GM18907 (cell line): ENCODE data around the gene GSTM4.
"Not testable (repeated sequence)": the region's sequence is repeated elsewhere in the genome, so short reads cannot be mapped to it uniquely, and the experiment has no call there.

Source experiments
- ATAC-seq: cut with Tn5 transposase; IDR thresholded peaks from one replicate; pipeline ENCODE4 v1.9.1; 2021; ENCODE audit warnings: mild to moderate bottlenecking, moderate library complexity; ENCODE audit not compliant: unreplicated experiment

GSTM4 gene

DNA sequence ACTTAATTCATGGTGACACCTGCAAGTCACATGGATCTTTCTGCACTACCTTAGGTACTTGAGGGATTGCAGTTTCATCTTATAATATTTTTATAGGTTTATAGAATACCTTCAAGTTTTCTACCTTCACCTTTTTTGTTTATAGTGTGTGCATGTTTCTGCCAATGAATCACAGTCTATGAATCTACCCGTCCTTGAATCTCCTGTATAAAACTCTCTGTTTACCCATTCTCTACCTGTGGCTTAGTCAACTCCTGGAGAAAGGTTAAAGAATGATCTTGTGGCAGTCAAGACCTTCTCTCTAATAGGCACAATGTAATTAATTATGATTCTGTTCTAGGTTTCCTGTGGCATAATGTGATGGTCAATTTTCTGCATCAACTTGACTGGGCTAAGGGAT lies 8.8 kb downstream of the GSTM4 start:
- no peak for ATAC-seq

DNA sequence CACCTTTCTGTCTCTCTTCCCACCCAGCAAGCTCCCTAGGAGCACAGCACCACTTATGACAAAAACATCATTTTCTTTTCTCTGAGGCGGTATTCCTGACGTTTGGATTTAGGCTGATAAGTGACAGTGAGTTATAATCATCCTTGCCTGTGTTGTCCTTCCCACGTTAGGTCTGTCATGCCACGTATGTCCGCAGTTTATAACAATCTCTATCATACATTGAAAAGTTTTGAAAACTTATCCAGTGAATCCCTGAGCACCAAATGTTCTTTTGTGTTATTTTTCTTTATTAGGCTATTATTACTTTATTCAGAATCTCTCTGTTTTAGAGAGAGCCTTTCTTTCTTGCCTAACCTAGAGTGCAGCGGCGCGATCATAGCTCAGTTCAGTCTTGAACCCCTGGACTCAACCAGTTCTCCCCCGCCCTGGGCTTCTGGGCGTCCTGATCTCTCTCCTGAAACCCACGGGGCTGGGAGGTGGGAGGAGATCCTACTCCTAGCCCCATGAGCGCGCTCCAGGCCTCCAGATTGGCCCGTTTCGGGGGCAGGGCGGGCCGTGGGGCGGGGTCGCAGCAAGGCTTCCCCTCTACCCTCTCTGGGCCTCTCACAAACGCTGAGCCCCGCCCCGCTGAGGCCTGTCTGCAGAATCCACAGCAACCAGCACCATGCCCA lies 11.7 kb downstream of the GSTM4 start, which contains the start of gene GSTM2:
Gene GSTM2, plus strand, starts transcription at position 606 of the 671 bp plus-strand sequence. Its CDS starts 59 bp downstream, at position 665.
- peak; percentile 98 for ATAC-seq

DNA sequence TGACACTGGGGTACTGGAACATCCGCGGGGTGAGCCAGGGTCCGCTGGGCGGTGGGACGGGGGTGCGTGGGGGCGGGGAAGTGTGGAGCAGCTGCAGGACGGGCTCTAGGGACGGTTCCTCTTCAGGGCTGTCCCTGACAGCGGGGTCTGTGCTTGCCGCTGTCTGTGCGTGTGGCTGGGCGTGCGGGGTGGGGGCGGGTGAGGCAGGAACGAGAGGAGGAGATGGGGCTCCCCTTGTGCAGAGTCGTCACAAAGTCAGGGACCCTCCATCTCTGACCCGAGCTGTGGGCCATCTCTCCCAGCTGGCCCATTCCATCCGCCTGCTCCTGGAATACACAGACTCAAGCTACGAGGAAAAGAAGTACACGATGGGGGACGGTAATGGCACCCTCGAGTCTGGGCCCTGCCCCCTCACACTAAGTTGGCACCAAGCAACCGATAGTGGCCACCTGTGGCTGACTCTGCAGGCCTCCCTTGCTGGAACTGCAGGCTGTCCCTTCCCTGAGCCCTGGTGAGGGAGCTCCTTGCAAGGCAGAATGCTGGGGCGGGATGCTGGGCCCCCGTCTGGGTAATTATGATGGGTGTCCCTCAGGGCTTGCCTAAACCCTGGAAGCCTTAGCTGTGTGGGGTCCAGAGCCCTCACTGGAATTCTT lies 12.3 kb downstream of the GSTM4 start:
- ATAC-seq: peak; percentile 31

DNA sequence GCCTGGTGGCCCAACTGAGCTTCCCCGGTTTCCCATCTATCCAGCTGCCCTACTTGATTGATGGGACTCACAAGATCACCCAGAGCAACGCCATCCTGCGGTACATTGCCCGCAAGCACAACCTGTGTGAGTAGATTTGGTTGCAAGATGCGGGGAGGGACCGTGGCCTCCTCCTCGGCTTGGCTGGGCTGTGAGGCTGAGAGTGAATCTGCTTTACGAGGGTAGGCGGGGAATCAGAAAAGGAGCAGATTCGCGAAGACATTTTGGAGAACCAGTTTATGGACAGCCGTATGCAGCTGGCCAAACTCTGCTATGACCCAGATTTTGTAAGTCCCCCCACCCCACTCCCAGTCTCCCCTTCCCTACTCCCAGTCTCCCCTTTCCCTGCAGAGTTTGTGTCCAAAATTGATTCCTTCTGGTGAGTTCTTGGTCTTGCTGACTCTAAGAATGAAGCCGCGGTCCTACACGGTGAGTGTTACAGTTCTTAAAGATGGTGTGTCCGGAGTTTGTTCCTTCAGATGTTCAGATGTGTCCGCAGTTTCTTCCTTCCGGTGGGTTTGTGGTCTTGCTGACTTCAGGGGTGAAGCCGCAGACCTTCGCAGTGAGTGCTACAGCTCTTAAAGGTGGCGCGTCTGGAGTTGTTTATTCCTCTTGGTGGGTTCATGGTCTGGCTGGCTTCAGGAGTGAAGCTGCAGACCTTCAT lies 13.5 kb downstream of the GSTM4 start:
- no peak for ATAC-seq

DNA sequence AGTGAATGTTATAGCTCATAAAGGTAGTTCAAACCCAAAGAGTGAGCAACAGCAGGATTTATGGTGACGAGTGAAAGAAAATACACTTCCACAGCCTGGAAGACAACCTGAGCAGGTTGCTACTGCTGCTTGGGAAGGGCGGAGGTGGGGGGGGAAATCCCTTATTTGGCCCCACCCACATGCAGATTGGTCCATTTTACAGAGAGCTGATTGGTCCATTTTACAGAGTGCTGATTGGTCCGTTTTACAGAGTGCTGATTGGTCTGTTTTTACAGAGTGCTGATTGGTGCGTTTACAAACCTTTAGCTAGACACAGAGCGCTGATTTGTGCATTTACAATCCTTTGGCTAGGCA lies 14.0 kb downstream of the GSTM4 start:
- not testable (repeated sequence) for ATAC-seq

DNA sequence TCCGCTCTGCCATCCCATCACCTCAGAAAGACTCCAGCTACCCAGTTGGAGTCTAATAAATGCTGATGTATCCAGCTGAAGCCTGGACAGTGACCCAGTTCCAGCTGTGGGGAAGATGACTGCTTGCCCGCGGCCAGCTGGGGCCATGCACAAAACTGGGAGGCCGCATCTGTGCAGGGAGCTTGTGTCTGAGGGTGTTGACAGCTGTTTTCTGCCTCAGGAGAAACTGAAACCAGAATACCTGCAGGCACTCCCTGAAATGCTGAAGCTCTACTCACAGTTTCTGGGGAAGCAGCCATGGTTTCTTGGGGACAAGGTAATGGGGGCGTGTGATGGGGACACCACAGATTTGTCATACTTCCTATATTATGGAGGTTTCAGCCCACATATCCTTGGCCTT lies 15.2 kb downstream of the GSTM4 start:
- ATAC-seq: no peak

DNA sequence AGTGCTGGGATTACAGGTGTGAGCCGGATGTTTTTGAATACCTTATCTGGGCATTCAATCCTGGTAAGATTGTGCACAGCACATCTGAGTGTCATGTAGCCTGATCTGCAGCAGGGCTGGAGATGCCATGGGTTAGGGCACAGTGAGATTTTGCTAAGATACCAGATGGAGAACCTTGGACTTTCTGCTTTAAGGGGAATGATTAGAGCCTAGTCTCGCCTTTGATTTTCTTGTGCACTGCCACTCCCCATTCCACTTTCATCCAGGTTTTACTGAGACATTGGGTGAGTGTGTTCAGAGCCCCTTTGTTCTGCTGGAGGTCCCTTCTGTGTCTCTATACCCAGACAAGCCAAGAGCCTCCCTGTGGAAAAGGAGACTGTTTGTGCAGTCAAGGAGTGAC lies 18.0 kb downstream of the GSTM4 start:
- ATAC-seq: not testable (repeated sequence)

DNA sequence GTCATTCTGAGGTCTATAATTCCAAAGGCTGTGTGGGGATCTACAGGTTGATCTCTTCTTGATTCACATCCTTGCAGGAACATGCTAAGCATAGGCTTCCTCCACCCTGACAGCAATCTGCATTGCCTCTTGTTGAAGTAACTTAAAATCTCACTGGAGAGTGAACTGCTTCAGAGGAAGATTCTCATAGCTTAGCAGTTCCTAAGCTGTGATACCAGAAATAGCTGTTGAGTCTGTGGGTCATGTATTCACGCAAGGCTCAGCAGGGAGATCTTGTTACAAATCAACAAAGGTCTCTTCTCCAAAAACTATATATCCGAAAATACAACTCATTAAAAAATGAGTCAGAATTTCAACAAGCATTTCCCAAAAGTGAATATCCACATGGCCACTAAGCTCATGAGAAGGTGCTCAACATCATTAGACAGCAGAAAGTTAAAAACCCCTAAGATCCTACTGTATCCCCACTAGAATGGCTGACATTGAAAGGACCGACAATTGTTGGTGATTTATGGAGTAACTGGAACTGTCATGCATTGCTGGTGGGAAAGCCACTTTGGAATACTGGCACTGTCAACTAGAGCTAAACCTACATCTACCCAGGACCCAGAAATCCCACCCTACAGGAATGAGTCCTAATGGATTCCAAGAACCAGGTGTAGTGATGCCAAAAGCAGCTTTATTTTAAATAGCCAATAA lies 20.9 kb downstream of the GSTM4 start:
- not testable (repeated sequence) for ATAC-seq

DNA sequence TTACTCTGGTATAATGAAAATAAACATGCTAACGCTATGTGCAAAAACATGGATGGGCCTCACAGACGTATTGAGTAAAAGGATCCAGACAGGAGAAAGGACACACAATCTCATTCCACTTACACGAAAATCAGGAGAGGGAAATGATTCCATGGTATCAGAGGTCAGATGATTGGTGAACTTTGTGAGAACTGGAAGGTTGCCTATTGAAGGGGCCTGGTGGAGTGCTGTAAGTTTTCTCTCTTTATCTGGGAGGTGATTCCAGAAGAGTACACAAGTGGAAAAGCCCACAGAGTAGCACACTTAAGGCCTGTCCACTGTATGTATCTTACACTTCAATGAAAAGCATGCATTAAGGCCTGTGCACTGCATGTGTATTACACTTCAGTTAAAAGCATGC lies 21.6 kb downstream of the GSTM4 start:
- no peak for ATAC-seq

DNA sequence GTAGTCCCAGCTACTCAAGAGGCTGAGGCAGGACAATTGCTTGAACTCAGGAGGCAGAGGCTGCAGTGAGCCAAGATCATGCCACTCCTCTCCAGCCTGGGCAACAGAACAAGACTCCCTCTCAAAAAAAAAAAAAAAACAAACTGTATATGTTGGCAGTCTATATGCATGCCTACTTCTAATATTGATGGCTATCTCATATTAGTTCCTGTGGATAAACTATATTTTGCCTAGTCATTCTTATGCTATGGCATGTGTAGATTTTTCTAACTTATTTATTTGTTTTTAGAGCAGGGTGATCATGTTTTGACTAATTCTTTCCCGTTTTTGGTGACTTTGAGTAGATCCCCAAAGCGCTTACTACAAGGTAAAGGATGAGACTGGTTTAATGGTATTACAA lies 22.7 kb downstream of the GSTM4 start:
- ATAC-seq: not testable (repeated sequence)

DNA sequence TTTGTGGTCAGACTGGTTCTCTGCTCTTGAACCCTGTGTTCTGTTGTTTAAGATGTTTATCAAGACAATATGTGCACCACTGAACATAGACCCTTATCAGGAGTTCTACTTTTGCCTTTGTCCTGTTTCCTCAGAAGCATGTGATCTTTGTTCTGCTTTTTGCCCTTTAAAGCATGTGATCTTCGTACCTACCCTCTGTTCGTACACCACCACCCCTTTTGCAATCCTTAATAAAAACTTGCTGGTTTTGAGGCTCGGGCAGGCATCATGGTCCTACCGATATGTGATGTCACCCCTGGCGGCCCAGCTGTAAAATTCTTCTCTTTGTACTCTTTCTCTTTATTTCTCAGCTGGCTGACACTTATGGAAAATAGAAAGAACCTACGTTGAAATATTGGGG lies 28.9 kb downstream of the GSTM4 start:
- not testable (repeated sequence) for ATAC-seq

DNA sequence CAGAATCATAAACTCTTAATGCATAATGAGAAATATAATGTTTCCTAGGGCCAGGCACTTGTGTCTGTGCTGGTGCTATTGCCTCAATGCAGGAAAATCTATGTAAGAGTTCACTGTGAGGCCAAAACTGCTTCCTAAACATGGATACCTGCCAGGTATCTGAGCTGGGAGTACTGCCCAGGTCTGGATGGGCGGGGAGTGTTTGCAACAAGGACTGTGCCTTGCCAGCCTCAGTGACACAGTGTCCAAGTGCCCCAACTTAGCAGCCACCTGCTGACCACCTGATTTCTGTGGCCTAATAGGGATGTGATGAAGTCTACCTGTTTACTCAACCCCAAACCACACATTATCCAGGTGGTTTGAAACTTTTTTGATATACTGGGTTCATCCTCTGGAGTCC lies 29.5 kb downstream of the GSTM4 start:
- ATAC-seq: not testable (repeated sequence)

DNA sequence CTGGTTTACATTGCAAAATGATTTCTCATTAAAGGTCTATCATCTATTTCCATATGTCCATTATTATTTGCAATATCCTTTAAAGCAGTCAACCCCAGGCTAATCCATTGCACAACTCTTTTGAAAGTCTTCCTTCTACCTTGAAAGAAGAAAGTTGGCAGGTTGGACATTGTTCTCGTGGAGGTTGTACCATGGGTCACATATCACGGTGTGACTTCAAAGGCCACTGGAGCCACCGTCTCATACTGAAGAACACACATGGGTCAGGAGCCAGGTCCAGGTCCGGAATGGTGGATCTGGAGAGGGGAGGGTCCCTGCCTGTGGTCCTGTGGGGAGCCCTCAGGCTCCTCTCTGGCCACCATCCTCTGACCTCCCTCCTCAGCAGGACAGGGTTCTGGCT lies 30.0 kb downstream of the GSTM4 start:
- ATAC-seq: not testable (repeated sequence)

DNA sequence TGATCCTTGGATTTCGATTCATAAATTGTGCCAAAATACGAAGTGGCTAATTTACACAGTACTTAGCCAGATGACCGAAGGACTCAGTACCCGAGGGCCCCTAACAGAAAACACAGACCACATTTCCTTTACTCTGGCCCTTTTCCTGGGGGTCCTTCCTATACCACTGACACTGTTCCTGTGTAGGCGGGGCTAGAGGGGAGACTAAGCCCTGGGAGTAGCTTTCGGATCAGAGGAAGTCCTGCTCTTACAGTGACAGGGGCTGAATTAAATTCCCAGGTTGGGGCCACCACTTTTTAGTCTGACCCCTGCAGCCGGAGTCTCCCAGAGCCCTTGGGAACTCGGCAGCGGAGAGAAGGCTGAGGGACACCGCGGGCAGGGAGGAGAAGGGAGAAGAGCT lies 31.2 kb downstream of the GSTM4 start:
- ATAC-seq: peak; percentile 29

DNA sequence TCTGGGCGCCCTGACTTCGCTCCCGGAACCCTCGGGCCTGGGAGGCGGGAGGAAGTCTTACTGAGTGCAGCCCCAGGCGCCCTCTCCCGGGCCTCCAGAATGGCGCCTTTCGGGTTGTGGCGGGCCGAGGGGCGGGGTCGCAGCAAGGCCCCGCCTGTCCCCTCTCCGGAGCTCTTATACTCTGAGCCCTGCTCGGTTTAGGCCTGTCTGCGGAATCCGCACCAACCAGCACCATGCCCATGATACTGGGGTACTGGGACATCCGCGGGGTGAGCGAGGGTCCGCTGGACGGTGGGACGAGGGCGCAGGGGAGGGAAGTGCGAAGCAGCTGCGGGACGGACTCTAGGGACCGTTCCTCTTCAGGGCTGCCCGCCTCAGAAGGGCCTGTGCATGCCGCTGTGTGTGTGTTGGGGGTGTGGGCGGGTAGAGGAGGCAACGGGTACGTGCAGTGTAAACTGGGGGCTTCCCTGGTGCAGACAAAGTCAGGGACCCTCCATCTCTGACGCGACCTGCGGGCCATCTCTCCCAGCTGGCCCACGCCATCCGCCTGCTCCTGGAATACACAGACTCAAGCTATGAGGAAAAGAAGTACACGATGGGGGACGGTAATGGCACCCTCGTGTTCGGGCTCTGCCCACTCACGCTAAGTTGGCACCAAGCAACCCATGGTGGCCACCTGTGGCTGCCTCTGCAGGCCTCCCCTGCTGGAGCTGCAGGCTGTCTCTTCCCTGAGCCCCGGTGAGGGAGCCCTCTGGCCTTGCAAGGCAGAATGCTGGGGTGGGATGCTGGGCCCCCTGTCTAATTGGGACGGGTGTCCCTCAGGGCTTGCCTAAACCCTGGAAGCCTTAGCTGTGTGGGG lies 32.0 kb downstream of the GSTM4 start, which contains the start of gene GSTM1:
Gene GSTM1, plus strand, starts transcription at position 177 of the 859 bp plus-strand sequence. Its CDS starts 57 bp downstream, at position 234.
- peak; percentile 99 for ATAC-seq

DNA sequence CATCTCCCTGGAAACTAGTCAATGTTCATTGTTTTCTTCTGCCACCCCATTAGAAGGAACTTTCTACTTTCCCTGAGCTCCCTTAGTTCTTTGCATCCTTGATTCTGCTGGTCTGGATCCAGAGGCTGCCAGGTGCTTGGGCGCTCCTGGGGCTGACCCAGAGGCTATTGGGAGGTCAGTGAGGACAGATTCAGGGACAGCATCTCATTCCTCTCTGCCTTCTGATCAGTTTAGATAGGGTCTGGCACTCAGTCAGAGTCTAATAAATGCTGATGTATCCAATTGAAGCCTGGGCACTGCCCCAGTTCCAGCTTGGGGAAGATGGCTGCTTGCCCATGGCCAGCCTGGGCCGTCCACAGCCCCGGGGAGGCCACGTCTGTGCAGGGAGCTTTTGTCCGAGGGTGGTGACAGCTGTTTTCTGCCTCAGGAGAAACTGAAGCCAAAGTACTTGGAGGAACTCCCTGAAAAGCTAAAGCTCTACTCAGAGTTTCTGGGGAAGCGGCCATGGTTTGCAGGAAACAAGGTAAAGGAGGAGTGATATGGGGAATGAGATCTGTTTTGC lies 34.0 kb downstream of the GSTM4 start:
- no peak for ATAC-seq

DNA sequence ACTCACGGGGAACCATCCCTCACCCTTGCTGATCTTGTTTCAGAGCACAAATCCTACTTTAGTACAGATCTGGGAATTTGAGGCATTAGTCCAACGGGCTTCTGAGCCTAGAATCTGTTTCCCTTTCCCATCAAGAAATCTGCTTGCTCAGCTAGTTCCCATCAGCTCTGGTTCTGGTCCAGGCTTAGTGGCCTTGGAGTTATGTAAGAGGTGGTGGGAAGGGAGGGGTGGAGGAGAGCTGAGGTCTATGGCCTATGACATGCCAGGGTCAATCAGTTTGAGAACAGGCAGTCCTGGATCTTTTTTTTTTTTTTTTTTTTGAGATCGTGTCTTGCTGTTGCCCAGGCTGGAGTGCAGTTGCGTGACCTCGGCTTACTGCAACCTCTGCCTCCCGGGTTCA lies 35.9 kb downstream of the GSTM4 start:
- no peak for ATAC-seq

DNA sequence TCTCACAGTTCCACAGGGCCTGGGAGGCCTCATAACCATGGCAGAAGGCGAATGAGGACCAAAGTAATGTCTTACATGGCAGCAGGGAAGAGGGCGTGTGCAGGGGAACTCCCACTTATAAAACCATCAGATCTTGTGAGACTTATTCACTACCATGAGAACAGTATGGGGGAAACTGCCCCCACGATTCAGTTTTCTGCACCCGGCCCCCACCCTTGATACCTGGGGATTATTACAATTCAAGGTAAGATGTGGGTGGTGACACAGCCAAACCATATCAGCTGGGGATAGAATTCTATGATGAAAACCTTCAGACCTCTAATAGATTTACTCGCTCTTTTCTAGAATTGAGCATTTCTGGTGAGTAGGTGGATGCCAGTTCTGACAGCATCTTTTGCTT lies 38.5 kb downstream of the GSTM4 start:
- ATAC-seq: not testable (repeated sequence)

DNA sequence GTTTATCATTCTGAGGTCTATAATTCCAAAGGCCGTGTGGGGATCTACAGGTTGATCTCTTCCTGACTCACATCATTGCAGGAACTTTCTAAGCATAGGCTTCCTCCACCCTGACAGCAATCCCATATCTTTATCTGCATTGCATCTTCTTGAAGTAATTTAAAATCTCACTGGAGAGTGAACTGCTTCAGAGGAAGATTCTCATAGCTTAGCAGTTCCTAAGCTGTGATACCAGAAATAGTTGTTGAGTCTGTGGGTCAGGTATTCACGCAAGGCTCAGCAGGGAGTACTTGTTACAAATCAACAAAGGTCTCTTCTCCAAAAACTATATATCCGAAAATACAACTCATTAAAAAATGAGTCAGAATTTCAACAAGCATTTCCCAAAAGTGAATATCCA lies 39.2 kb downstream of the GSTM4 start:
- not testable (repeated sequence) for ATAC-seq

DNA sequence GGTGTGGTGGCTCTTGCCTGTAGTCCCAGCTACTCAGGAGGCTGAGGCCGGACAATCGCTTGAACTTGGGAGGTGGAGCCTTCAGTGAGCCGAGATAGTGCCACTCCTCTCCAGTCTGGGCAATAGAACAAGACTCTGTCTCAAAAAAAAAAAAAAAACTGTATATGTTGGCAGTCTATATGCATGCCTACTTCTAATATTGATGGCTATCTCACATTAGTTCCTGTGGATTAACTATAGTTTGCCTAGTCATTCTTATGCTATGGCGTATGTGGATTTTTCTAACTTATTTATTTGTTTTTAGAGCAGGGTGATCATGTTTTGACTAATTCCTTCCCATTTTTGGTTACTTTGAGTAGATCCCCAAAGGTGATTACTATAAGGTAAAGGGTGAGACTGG lies 41.2 kb downstream of the GSTM4 start:
- ATAC-seq: no peak
